Globus pallidus (tissue), 1 donor: Measurements from ENCODE around the gene CDAN1.
A peak's percentile ranks its signal among the peaks of the same experiment; 100 is the strongest.
"Not testable (repeated sequence)": the region's sequence is repeated elsewhere in the genome, so short reads cannot be mapped to it uniquely, and the experiment has no call there.

Experiments
- DNase-seq: peaks from one replicate; pipeline ENCODE4 v3.0.0-alpha.2; 2015; ENCODE audit warnings: low spot score

Gene CDAN1

DNA sequence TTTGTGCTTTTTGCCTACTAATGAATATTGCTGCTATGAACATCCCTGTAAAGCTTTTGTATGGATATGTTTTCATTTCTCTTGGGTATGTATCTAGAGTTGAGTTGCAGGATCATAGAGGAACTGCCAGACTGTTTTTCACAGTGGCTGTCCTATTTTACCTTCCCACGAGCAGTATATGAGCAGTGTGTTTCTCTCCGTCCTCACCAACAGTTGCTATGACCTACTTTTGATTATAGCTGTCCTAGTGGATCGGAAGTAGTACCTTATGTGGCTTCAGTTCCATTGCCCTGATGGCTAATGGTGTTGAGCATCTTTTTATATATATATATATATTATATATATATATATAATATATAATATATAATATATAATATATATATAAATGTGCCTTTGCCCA lies 25.2 kb downstream of the CDAN1 start:
- DNase-seq: no peak

DNA sequence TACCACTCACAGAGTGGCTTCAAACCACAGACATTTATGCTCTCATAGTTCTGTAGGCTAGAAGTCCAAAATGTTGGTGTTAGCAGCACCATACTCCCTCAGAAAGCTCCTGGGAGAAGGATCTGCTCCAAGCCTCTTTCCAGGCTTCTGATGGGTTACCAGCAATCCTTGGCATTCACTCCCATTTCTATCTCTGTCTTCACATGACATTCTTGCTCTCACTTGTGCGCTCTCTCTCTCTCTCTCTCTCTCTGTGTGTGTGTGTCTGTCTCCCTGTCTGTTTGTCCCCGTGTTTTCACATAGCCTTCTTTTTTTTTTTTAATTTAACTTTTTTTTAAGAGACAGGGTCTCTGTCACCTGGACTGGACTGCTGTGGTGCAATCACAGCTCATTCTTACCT lies 26.3 kb downstream of the CDAN1 start:
- DNase-seq: no peak

DNA sequence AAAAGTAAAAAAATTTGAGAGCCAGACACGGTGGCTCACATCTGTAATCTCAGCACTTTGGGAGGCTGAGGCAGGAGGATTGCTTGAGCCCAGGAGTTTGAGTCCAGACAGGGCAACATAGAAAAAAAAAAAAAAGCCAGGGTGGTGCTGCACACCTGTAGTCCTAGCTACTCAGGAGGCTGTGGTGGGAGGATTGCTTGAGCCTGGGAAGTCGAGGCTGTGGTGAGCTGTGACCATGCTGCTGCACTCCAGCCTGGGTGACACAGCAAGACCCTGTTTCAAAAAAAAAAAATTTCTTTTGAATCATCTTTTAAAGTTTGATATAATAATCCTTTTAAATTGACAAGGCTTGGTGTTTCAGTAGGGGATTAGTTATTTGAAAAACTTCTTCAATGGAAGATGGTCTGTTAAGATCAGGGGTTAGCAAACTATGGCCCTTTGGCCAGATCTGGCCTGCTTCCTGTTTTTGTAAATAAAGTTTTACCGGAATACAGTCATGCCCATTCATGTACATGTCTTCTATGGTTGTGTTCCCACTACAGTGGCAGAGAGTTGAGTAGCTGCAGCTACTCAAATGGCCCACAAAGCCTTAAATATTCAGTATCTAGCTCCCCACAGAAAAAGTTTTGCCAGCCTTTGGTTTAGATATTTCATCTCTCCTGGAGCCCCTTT lies 28.9 kb downstream of the CDAN1 start:
- no peak for DNase-seq

DNA sequence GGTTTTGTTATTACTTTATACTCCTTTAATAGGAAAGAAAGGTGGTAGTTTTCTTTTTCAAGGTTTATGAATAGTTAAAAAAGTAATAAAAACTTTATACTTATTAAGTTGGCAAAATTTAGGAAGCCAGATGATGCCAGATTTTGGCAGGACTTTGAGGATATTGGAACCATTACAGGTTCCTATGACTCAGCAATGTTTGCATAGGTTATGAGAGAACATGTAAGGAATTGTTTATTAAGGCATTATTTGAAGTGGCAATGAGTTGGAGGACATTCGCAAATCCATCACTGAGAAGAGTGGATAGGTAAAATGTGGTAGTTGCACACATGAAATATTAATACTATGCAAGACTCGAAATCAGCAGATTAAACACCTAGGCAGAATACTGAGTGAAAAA lies 29.9 kb downstream of the CDAN1 start:
- no peak for DNase-seq

DNA sequence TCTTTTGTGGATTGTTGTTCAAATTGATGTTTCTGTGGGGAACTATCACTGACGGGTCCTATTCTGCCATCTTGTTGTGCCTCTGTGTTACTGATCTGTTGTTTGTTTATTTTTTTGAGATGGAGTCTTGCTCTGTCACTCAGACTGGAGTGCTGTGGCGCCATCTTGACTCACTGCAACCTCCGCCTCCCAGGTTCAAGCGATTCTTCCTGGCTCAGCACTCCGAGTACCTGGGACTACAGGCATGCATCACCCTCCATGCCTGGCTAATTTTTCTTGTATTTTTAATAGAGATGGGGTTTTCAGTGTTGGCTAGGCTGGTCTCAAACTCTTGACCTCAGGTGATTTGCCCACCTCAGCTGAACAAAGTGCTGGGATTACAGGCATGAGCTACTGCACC lies 31.6 kb downstream of the CDAN1 start:
- DNase-seq: no peak

DNA sequence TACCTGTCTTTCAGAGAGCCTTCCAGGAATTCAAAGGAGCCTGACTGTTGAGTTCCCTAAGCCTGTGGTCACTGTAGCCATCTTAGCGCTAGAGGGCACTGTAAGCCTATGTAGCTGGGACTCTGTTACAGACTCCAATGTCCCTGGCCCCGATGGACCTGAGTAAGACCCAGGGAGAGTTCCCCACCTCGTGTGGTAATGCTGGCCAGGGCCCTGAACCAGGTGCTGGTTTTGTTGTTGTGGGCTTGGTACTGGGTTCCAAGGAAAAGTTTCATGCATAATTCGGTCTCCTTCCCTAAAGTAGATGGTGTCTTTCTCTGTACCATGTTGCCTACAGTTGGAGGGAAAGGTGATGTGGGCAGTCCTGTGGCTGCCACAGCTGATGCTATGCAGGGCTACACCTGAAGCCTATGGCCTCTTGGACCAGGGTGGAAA lies 32.4 kb downstream of the CDAN1 start:
- DNase-seq: peak; percentile 64

DNA sequence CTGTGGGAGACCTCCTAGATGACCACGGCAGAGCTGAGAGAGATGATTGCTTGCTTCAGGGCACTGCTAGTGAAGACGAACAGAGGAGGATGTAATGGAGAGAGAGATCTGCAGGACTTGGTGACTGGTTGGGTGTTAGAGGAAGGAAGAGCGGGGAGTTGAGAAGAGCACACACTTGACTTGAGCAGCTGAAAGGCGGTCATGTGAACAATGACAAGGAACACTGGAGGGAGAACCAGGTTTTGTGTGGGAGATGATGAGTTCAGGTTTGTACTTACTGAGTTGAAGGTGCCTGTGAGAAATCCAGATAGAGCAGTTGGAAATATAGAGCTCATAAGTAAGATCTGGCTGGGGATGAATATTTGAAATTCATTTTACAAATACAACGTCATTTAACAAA lies 40.3 kb downstream of the CDAN1 start:
- DNase-seq: no peak

DNA sequence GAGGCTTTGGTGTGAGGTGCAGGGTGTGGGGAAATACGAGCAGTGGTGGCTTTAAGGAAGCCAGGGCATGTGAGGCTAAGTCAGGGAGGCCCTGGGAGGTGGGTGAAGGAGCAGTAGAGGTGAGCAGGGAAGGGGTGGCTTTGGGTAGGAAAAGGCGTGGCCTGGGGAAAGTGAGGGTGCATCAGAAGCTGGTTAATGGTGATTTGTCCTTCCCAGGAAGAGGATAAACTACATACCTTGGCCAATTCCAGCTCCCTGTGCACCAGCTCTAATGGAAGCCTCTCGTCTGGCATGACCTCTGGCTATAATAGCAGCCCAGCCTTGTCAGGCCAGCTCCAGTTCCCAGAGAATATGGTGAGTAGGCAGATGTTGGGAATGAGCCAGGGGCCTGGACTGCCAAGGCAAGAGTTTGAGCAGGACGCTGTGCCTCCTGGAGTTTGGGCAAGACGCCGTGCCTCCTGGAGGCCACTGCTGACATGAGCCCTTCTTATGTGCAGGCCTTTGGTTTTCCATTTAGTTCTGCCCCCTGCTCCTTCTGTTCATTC lies 41.3 kb downstream of the CDAN1 start:
- no peak for DNase-seq

DNA sequence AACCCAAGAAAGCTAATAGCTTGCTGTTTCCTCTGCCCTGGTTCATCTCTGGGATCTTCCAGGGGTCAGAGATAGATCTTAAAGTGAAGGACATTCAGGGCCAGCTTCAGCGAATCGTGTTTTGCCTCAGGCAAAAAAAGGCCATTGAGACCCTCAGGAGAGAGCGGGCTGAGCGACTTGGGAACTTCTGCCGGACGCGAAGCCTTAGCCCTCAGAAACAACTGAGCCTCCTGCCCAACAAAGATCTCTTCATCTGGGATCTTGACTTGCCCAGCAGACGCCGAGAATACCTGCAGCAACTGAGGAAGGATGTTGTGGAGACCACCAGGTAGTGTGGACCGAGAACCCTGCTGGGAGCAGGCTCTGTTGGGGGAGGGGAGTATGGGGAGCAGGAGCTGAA lies 42.5 kb downstream of the CDAN1 start:
- DNase-seq: no peak

DNA sequence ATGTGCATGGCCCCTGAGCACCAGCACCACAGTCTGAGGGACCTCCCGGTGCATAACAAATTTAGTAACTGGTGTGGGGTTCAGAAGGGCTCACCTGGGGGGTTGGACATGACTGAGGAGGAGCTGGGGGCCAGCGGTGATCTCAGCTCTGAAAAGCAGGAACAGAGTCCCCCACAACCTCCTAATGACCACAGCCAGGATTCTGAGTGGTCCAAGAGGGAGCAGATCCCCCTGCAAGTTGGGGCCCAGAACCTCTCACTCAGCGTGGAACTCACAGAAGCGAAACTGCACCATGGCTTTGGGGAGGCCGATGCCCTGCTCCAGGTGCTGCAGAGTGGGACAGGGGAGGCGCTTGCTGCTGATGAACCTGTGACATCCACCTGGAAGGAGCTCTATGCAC lies 43.0 kb downstream of the CDAN1 start:
- no peak for DNase-seq

DNA sequence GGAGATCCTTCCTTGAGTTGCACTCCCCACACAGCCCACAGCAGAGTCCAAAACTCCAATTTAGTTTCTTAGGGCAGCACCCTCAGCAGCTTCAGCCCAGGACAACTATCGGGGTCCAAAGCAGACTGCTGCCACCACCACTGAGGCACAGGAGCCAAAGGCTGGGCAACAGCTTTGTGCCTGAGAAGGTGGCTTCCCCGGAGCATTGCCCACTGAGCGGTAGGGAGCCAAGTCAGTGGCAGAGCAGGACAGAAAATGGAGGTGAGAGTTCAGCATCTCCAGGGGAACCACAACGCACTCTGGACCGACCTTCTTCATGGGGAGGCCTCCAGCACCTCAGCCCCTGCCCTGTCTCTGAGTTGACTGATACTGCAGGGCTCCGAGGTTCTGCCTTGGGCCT lies 43.4 kb downstream of the CDAN1 start:
- no peak for DNase-seq

DNA sequence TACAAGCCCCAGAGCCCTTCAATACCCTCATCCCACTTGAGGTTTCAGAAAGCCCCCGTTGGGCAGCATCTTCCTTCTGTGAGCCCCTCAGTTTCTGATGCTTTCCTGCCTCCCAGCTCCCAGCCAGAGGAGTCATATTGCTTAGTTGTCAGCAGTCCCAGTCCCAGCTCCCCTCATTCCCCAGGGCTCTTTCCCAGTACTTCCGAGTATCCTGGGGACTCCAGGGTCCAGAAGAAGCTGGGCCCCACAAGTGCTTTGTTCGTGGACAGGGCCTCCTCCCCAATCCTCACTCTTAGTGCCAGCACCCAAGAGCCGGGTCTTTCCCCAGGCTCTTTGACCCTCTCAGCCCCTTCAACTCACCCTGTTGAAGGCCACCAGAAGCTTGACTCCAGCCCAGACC lies 43.9 kb downstream of the CDAN1 start:
- DNase-seq: no peak

DNA sequence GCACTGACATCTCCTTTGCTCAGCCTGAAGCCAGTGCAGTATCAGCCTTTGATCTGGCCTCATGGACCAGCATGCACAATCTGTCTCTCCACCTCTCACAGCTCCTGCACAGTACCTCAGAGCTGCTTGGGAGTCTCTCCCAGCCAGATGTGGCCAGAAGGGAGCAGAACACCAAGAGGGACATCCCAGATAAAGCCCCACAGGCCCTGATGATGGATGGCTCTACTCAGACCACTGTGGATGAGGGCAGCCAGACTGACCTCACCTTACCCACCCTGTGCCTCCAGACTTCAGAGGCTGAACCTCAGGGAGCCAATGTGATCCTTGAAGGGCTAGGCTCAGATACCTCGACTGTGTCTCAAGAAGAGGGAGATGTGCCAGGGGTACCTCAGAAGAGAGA lies 44.4 kb downstream of the CDAN1 start:
- no peak for DNase-seq

DNA sequence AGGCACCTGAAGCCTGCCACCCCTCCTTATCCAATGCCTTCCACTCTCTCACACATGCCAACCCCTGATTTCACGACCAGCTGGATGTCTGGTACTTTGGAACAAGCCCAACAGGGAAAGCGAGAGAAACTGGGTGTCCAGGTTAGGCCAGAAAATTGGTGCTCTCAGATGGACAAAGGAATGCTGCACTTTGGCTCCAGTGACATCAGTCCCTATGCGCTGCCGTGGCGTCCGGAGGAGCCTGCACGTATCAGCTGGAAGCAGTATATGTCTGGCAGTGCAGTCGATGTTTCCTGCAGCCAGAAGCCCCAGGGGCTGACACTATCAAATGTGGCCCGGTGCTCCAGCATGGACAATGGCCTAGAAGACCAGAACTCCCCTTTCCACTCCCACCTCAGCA lies 45.2 kb downstream of the CDAN1 start:
- DNase-seq: no peak

DNA sequence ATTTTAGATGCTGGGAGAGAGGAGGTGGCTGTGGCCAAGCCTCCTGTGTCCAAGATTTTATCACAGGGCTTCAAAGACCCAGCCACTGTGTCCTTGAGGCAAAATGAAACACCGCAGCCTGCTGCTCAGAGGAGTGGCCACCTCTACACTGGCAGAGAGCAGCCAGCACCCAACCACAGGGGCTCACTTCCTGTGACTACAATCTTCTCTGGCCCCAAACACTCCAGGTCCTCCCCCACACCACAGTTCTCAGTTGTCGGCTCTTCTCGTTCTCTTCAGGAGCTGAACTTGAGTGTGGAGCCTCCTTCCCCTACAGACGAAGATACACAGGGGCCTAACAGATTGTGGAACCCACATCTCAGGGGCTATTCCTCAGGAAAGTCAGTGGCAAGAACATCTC lies 45.6 kb downstream of the CDAN1 start:
- DNase-seq: no peak

DNA sequence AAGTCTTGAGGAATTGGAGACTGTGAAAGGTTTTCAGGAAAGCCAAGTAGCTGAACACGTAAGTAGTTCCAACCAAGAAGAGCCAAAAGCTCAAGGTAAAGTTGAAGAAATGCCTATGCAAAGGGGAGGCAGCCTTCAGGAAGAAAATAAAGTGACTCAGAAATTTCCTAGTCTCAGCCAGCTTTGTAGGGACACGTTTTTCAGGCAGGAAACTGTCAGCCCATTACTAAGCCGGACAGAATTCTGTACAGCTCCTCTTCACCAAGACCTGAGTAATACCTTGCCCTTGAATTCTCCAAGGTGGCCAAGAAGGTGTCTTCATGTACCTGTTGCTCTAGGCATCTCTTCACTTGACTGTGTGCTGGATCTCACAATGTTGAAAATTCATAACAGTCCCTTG lies 48.6 kb downstream of the CDAN1 start:
- DNase-seq: no peak

DNA sequence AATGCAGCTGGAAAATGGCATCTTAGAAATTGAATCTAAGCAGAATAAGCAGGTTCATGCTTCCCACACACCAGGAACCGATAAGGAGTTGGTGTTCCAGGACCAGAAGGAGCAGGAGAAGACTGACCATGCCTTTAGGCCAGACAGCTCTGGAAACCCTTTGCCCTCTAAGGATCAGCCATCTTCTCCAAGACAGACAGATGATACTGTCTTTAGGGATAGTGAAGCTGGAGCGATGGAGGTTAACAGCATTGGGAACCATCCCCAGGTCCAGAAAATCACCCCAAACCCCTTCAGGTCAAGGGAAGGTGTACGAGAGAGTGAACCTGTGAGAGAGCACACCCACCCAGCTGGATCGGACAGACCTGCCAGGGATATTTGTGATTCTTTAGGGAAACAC lies 49.2 kb downstream of the CDAN1 start:
- DNase-seq: no peak

DNA sequence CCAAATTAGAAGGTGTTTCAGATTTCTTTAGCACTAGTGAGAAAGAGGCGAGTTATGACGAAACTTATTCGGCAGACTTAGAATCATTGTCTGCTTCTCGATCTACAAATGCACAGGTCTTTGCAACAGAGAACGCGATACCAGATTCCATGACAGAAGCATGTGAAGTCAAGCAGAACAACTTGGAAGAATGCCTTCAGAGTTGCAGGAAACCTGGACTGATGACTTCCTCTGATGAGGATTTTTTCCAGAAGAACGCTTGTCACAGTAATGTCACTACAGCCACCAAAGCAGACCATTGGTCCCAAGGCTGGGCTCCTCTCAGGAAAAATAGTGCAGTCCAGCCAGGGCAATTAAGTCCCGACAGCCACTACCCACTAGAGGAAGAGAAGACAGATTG lies 50.6 kb downstream of the CDAN1 start:
- no peak for DNase-seq

DNA sequence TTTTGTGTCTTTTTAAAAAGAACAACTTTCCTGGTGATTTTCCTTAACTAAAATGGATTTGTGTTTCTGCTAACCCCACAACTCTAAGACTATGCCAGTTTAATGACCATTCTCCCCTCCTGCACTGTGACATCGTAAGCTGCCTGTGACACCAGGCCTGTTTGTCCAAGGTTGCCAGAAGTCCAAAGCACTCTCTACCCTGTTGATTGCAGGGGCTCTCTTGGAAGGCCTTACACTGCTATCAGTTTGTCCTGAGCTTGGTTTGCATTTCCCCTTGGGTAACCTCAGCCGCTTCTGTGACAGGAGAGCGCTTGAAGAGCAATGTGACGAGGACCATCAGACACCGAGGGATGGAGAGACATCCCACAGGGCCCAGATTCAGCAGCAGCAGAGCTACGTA lies 55.8 kb downstream of the CDAN1 start:
- DNase-seq: no peak

DNA sequence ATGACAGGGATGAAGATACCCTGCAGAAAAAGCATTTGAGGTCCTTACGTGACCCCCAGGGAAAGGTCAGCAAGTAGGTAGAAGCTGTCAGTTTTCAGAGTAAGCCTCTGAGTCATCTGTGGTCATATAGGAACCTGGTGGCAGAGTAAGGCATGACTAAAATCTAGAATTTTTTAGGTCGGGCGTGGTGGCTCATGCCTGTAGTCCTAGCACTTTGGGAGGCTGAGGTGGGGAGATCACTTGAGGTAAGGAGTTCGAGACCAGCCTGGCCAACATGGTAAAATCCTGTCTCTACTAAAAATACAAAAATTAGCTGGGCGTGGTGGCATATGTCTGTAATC lies 56.8 kb downstream of the CDAN1 start:
- DNase-seq: not testable (repeated sequence)

DNA sequence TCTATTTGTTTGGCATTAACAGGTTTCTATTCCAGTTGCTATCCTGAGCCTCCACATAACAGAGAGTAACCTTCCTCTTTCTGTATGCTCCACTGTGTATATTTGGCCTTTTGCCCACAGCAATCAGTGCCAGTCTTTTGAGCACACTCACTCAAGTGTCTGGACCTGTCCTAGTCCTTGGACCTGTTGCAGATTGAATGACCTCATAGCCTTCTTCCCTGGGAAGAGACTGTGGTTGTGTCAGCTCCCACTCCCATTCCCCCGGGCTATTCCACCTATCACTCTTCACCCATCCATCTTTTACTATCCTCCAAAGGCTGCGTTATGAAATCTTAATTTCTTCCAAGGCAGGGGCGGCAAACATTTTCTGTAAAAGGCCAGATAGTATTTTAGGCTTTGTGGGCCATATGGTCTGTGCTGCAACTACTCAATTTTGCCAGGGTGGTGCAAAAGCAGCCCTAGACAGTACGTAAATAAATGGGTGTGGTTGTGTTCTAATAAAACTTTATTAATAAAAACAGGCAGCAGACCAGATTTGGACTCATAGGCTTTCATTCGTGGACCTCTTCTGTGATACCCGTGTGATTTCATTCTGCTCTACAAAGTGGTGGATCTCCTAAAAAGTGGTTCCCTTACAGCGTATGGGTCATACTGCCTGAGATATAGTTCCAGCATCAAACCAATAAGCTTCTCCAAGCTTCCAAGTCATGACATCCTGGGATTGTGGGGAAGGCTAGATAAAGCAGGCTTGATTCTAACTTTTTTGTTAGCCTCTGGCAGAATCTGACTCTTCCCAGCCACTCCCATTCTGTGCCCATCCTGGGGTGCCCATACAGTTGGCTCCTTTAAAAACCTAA lies 57.4 kb downstream of the CDAN1 start:
- DNase-seq: no peak

DNA sequence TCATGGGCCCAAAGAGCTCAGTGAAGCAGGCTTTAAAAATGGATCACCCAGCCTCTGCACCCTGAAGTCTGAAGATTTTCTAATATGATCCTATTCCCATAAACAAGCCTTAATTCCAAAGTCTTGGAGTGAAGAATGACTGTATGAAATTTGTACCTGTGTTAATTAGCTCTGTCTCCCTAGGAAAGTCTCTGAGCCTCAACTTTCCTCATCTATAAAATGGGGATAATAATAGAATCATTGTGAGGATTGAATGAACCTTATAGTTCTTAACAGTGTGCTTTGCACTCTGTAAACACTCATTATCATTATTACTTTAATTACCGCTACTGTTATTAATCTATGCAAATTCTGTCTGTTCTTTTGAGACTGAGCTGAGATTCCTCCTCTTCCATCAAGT lies 61.9 kb downstream of the CDAN1 start:
- no peak for DNase-seq

DNA sequence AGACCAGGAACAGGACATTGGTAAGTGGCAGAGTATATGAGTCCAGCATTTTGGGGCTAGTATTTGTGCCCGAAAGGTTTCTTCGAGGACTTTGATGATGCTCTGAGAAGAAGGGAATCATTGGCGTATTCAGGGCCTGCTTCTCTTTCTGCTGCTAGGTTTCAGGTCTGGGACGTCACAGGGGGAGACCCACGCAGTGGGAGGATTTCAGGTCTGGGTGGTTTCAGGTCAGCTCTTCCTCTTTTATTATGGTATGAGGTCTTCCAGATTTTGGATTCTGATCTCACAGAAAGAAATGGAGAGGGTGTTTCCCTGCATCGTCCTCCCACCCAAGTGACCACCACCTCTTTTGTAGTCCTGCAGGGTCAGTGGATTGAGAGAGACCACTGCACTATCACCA lies 62.5 kb downstream of the CDAN1 start:
- no peak for DNase-seq
